NCI-H1092 (cell line): Measurements from ENCODE around the gene CCZ1.
"Not testable (repeated sequence)": the region's sequence is repeated elsewhere in the genome, so short reads cannot be mapped to it uniquely, and the experiment has no call there.

Source experiments
- DNase-seq: peaks from one replicate; lab custom pipeline; 2025; lab: John Stamatoyannopoulos, UW

CCZ1 gene

GRCh38 chr7:5908835-5909234 lies 10.3 kb downstream of the CCZ1 start:
- DNase-seq, result not testable (repeated sequence)

GRCh38 chr7:5916529-5916928 lies 18.0 kb downstream of the CCZ1 start:
- not testable (repeated sequence) for DNase-seq

- not testable (repeated sequence) for DNase-seq
These were observed 25.6 kb downstream of the CCZ1 start for GRCh38 chr7:5924180-5924579.

DNA sequence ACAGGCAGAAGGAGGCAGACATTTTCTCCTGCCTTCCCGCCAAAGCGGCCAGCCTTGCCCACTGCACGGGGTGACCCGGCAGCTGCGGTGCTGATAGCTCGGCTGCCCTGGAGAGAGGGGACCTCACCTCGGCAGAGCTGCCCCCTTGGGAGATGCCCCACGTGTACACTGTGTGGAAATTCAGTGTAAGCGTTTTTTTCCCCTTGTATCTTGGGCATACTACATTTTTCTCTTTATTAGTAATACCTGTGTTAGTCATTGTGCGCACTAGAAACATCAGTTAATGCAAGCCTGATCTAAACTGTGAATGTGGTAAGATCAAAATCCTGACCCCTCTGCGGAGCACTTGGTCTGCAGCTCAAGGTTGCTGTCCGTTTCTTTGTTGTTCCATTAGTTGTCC lies 26.1 kb downstream of the CCZ1 start:
- not testable (repeated sequence) for DNase-seq

- DNase-seq, result not testable (repeated sequence)
These were observed 27.8 kb downstream of the CCZ1 start for GRCh38 chr7:5926263-5926870.

GRCh38 chr7:5930290-5930689 lies 31.8 kb downstream of the CCZ1 start:
- not testable (repeated sequence) for DNase-seq

GRCh38 chr7:5931250-5931649 lies 32.7 kb downstream of the CCZ1 start:
- not testable (repeated sequence) for DNase-seq

- not testable (repeated sequence) for DNase-seq
These were observed 33.5 kb downstream of the CCZ1 start for GRCh38 chr7:5931905-5932644.

- not testable (repeated sequence) for DNase-seq
These were observed 36.5 kb downstream of the CCZ1 start for GRCh38 chr7:5934945-5935450.

- DNase-seq, result not testable (repeated sequence)
These were observed 64.7 kb downstream of the CCZ1 start for GRCh38 chr7:5963205-5963604.

DNA sequence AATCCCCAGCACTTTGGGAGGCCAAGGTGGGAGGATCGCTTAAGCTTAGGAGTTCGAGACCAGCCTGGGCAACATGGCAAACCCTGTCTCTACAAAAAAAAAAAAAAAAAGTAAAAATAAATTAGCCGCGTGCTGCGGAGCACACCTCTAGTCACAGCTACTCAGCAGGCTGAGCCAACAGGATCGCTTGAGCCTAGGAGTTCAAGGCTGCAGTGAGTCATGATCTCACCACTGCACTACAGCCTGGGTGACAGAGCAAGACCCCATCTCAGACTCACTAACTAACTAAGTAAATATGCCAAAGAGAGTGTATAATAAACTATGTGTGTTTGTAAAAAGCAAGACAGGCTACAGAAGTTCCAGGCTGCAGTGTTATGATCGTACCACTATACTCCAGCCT lies 65.3 kb downstream of the CCZ1 start:
- not testable (repeated sequence) for DNase-seq

DNA sequence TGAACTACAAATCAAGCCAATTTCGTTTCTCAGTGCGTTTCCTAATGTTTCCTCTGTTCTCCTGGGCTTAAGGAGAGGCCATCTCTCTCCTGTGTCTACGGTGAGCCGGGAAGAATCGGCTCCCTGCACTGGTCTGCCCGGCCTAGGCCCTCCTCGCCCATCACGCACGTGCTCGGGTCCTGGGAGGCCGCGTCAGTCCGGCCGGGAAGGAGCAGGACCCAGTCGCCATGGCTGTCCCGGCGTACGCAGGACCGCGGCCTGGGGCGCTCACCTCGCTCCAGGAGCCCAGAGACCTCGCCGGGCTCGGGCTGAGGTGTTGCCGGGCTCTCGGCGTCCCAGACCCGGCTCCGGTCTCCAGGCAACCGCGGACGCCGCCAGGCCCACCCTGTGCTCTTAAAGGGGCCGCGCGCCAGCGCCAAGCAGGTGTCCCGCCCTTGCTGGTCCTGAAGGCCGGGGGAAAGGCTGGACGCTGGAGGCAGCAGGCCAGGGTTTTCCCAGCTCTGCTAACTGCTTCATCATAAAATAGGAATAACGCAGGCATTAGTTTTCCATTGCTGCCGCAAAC lies 71.9 kb downstream of the CCZ1 start, which contains the start of gene RSPH10B:
TSS of gene RSPH10B (minus strand) at position 343 of the 565 bp plus-strand sequence. CDS start 3,573 bp downstream, outside the sequence.
- DNase-seq, result not testable (repeated sequence)

DNA sequence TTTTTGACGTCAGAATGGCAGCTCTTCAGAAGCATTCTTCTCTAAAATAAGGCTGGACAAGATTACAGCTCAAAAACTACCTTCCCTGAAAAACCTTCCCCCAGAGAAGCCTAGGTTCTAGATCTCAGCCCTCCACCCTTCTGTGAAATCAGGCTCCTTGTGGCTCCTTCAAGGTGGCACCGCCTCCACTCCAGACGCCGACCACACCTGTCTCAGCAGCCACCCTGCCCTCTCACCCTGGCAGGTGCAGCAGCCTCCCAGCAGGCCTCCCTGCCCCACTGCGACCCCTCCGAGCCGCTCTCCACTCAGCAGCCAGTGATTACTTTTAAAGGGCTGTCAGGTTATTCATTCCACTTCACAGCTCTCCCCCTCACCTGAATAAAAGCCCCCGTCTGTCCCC lies 75.0 kb downstream of the CCZ1 start:
- DNase-seq, result not testable (repeated sequence)
